Fibroblast of the aortic adventitia (primary cell): ENCODE measurements around the gene TADA2A. TPM values are rescaled to one million over a fixed set of nuclear protein-coding genes. Genes with fewer than 3 reads are reported as not detected.
A peak's percentile ranks its signal among the peaks of the same experiment; 100 is the strongest.
"Not testable (repeated sequence)": the region's sequence is repeated elsewhere in the genome, so short reads cannot be mapped to it uniquely, and the experiment has no call there.

ENCODE experiments used
- DNase-seq: peaks from one replicate; pipeline ENCODE4 v3.0.0-alpha.2; 2010; ENCODE audit warnings: low read depth
- H3K4me3 ChIP-seq: 2 replicates; pipeline ENCODE4 v1.5.1; 2011; ENCODE audit warnings: low read depth, mild to moderate bottlenecking, control low read depth, low read length, moderate library complexity
- CTCF ChIP-seq: IDR thresholded peaks from 2 replicates; pipeline ENCODE4 v1.5.1; 2011; ENCODE audit warnings: mild to moderate bottlenecking, low read length, control low read depth, inconsistent platforms; ENCODE audit not compliant: insufficient read depth
- total RNA-seq: library from RNA; depleted of rRNA; stranded (reverse); fragments of >200 nt; gene quantifications from 2 replicates; pipeline ENCODE4 v1.2.3, GENCODE V29; 2012; ENCODE audit warnings: low replicate concordance

TADA2A gene
- total RNA-seq, 1 donor: 21.3 TPM

DNA sequence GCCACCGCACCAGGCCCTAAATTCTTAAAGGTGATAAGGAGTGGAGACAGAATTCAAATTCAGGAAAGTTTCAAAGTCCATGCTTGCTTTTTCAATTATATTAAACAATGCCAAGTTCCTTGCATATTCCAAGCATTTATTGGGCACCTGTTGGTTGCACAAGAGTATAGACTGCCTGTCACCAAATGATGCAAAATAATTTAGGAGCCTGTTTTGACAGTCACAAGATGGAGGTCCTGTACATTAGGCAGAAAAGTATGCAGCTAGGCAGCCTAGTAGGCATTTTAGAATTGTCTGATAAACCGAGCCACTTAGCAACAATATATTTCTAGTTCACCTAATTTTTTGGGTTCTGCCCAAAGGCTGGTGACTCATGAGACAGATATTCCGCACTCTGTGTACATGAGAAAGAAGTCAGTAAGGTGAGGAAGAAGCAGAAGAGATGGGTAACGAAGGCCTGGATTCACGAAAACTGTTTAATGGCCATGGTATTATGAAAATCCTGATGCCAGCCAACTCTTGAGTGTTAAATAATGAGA, 7.4 kb upstream of the TADA2A start:
- peak; percentile 18 for DNase-seq
- no peak overlapping the region for H3K4me3 ChIP-seq
- TF ChIP-seq CTCF: no peak

GRCh38 chr17:37400505-37400904, 6.2 kb upstream of the TADA2A start:
- no peak overlapping the region for H3K4me3 ChIP-seq
- no peak for TF ChIP-seq CTCF
- DNase-seq: no peak

- not testable (repeated sequence) for DNase-seq
- peak overlapping the region; percentile 89 for H3K4me3 ChIP-seq
Measured at GRCh38 chr17:37405522-37405921, 1.2 kb upstream of the TADA2A start.

GRCh38 chr17:37405955-37406634, 591 bp upstream of the TADA2A start:
- peak overlapping the region; percentile 89 for H3K4me3 ChIP-seq
- DNase-seq: peak; percentile 23
- no peak for TF ChIP-seq CTCF

- DNase-seq, H3K4me3 ChIP-seq: not testable (repeated sequence)
Measured at GRCh38 chr17:37408145-37408479, 1.4 kb downstream of the TADA2A start.

GRCh38 chr17:37410357-37410756, 3.7 kb downstream of the TADA2A start:
- TF ChIP-seq CTCF: no peak
- no peak overlapping the region for H3K4me3 ChIP-seq
- DNase-seq: no peak

DNA sequence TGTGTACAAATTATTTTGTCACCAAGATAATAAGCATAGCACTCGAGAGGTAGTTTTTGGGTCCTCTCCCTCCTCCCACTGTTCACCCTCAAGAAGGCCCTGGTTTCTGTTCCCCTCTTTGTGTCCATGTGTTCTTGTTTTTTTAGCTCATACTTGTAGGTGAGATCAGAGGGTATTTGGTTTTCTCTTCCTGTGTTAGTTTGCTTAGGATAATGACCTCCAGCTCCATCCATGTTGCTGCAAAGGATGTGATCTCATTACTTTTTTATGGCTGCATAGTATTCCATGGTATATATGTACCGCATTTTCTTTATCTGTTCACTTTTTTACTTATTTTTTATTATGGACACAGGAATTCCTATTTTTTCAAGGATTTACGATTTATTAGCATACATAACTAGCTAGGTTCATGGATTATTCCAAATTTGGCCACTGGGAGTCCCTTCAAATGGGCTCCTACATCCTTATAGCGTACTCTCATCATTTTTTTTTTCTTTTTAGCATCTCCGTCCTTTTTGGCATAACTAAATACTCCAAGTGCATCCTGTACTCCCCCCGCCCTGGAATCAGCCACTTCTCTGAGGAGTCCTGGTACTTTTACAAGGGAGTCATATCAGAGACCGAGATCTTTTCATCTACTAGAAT, 7.3 kb downstream of the TADA2A start:
- TF ChIP-seq CTCF: peak; percentile 42
- H3K4me3 ChIP-seq: no peak overlapping the region
- no peak for DNase-seq

- no peak overlapping the region for H3K4me3 ChIP-seq
- TF ChIP-seq CTCF: no peak
- no peak for DNase-seq
Measured at GRCh38 chr17:37417852-37418251, 11.2 kb downstream of the TADA2A start.
